GM19328 (cell line): ENCODE data around the gene RAD9A.
"Not testable (repeated sequence)": the region's sequence is repeated elsewhere in the genome, so short reads cannot be mapped to it uniquely, and the experiment has no call there.

Experiments
- ATAC-seq: cut with Tn5 transposase; IDR thresholded peaks from one replicate; pipeline ENCODE4 v1.9.1; 2021; ENCODE audit warnings: mild to moderate bottlenecking, moderate library complexity; ENCODE audit not compliant: unreplicated experiment

Gene RAD9A

DNA sequence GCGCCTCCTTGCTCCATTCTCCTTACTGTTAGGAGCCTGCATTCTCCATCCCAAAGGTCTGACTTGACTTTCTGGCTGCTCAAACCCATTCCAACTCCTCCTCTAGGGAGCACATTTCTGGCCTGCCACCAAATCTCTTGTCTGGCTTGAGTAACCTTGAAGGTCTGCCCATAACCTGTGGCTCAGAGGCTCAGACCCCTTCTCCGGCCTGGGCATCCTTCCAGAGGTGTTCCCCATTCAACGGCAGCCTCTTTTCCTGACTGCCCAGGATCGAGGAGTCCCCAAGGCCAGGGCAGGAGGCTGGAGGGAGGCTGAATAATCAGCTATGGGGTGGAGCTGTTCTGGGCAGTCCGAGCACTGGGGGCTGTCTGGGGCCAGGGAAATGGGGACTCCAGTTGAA is 2.2 kb downstream of the RAD9A start:
- no peak for ATAC-seq

DNA sequence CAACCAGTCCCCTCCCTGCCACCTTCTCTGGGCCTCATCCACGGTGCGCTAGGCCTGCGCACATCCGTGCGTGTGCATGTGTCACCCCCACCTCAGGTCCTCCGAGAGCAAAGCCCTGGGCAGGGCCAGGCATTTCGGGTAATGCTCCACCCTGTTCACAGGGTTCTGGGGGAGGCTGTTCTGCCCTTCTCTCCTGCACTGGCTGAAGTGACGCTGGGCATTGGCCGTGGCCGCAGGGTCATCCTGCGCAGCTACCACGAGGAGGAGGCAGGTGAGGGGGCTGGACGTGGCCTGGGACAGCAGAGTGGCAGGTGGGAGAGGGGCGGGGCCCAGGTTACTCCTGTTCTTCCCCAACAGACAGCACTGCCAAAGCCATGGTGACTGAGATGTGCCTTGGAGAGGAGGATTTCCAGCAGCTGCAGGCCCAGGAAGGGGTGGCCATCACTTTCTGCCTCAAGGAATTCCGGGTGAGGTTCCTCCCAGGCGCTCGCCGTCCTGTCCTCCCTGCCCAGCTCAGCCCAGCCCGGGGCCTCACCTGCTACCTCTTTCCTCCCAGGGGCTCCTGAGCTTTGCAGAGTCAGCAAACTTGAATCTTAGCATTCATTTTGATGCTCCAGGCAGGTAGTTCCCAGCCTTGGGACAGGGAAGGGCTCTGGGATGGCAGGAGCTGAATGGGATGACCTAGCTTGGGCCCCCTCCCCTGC is 3.9 kb downstream of the RAD9A start:
- no peak for ATAC-seq

DNA sequence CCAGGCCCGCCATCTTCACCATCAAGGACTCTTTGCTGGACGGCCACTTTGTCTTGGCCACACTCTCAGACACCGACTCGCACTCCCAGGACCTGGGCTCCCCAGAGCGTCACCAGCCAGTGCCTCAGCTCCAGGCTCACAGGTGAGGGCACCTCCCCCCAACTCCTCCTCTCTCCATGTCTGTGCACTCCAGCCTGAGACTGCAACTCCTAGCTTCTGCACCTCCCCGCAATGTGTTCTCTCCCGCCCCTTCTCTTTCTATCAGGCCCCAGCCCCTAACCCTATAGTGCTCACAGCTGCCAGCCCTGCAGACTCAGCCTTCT is 4.4 kb downstream of the RAD9A start:
- ATAC-seq, result no peak

DNA sequence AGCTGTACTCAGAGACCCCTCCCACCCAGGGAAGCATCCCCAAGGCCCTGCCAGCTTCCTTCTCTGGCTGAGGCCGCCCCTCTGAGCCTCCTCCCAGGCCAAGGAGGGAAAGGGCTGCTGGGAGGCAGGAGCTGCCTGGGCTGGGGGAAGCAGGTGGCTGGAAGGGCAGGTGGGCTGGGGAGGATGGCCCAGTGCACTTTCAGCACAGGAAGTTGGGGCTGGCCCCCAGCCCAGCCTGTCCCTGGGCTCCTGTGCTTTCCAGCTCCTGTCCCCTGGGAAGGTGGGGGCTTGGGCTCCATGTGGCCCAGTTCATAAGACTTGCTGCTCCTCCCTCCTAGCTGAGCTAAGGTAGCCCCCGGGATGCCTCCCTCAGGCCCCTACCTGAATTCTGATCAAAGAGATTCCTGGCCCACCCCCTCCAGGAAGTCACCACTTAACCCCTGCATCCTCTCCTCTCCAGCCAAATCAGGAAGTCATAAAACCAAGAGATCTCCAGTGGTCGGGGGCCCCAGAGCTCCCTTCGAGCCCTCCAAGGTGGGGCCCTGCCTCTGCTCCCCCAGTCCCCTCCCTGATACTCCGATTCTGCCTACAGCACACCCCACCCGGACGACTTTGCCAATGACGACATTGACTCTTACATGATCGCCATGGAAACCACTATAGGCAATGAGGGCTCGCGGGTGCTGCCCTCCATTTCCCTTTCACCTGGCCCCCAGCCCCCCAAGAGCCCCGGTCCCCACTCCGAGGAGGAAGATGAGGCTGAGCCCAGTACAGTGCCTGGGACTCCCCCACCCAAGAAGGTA is 5.0 kb downstream of the RAD9A start:
- ATAC-seq, result no peak

DNA sequence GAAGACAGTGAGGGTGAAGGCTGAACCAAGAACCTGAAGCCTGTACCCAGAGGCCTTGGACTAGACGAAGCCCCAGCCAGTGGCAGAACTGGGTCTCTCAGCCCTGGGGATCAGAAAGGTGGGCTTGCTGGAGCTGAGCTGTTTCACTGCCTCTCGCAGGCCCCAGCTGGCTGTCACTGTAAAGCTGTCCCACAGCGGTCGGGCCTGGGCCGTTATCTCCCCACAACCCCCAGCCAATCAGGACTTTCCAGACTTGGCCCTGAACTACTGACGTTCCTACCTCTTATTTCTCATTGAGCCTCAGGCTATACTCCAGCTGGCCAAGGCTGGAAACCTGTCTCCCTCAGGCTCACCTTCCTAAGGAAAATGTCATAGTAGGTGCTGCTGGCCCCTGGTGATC is 5.8 kb downstream of the RAD9A start:
- no peak for ATAC-seq

DNA sequence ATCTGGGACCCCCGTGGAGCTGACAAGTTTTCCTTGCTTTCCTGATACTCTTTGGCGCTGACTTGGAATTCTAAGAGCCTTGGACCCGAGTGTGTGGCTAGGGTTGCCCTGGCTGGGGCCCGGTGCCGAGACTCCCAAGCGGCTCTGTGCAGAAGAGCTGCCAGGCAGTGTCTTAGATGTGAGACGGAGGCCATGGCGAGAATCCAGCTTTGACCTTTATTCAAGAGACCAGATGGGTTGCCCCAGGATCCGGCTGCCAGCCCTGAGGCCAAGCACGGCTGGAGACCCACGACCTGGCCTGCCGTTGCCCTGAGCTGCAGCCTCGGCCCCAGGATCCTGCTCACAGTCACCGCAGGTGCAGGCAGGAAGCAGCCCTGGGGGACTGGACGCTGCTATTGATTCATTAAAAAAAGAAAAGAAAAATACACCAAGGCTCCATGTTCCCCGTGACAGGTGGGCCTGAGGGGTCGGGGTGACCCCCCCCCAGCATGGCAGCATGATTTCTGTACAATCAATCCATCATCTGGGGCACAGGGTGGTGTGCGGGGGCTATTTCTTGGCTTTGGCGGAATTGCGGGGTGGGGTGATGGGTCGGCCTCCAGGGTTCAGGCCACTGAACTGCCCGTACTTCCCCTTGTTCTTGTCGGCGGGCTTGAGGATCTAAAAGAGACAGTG is 6.3 kb downstream of the RAD9A start:
- no peak for ATAC-seq

DNA sequence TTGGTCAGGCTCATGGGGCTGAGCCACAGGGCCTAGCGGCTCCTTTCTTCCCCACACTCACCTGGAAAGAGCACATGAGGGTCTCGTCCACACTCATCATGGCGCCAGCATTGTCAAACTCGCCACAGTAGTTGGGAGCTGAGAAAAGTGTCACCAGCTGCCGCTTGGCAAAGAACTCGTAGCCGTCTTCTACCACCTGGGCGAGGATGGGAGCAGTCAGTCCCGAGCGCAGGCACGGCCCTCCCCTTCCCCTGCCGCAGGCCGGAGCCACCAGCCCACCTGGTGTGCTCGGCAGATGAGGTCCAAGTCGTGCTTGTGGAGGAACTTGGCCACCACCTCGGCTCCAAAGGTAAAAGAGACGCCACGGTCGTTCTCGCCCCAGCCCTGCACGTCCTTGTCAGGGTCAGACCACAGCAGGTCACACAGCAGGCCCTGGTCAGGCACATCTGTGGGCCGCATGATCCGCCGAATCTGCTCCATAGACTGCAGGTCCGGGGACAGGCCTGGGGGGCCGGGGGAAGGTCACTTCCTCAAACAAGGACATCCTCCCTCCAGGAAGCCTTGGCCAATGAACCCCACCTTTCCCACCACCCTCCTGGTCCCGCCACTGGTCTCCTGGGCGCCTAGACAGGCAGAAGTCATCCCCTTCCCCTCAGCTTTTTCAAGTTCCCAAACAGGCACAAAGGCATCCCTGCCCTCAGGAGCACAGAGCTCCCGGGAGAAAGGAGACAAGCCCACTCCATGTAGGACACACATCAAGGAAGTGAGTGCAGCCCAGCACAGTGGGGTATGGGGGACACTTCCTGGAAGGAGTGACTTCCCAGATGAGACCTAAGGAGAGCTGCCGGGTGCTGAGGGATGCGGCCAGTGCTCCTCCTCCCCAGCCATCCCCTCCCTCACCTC is 7.1 kb downstream of the RAD9A start:
- no peak for ATAC-seq

DNA sequence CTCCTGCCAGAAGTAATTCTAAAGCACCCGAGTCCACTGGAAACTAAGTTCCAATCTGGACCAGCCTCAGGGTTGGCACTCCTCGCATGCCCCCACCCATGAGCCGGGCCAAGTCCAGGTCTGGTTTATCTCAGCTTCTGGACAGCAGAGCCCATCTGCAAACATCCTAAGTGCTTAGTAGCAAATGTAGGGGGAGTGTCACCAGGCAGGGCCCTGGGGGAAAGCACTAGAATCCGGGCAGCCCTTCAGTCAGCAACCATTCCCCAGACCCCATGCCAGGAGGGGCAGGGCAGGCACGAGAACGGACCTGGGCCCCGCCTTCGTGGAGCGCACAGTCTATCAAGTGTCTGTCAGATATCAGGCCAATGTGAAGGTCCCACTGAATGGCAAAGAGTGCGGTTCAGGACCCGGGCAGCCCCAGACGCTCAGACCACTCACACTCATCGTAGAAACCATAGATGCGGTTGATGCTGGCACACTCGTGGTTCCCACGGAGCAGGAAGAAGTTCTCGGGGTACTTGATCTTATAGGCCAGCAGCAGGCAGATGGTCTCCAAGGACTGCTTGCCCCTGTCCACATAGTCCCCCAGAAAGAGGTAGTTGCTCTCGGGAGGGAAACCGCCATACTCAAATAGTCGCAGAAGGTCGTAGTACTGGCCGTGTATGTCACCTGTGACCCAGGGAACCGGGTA is 8.6 kb downstream of the RAD9A start:
- ATAC-seq, result no peak

DNA sequence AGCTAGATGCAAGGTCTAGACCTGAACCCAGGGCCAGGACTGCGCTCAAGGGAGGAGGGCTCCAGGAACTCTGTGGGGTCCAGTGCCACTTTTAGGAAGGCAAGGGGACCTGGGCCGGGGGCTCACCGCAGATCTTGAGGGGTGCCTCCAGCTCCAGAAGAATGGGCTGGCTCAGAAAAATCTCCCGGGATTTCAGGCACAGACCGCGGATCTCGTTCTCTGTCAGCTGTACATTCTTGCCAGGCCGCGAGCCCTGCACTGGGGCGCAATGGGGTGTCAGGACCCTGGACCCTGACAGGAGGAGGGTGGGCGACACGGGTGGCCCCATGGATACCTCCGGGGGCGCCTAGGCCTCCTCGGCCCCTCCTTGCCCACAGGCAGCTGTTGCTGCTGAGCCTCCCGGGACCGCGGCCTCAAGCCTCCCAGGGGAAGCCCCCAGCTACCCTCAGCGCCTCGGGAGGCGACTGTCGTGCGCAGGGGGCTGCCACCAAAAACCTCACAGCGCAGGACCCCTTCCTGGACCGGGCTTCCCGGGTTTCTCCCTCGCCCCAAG is 9.2 kb downstream of the RAD9A start:
- ATAC-seq, result peak; percentile 7

DNA sequence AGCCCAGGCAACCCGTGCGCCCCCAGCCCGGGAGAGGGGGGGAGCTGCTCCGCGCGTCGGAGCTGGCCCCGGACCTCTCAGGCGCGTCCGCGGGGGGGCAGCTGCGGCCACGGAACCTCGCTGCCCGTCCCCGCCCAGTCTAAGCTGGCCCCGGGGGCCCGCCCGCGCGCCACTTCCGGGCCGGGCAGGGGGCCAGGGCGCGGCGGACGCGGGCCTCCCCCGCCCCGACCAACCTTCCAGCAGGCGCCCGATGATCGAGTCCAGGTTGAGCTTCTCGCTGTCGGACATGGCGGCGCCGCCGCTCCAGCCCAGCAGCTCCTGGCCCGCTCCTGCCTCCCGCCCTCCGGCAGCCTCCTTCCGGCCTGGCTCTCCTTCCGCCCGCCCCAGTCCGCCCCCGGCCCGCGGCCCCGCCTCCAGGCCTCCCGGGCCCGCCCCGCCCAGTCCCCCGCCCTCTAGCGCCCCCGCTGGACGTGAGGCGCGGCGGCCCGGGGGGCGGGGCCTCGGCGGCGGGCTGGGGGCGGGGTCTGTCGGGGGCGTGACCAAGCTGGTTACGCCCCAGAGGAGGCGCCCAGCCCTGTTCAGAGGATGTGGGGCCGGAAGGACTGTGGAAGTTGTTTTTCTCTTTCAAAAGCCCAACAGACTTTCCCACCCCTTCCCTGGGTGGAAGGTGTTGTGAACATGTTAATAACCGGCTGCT is 9.9 kb downstream of the RAD9A start, which contains the start of gene PPP1CA:
TSS of gene PPP1CA (minus strand) at position 364 of the 697 bp plus-strand sequence. CDS start at position 288, 76 bp downstream.
- ATAC-seq, result peak; percentile 51

DNA sequence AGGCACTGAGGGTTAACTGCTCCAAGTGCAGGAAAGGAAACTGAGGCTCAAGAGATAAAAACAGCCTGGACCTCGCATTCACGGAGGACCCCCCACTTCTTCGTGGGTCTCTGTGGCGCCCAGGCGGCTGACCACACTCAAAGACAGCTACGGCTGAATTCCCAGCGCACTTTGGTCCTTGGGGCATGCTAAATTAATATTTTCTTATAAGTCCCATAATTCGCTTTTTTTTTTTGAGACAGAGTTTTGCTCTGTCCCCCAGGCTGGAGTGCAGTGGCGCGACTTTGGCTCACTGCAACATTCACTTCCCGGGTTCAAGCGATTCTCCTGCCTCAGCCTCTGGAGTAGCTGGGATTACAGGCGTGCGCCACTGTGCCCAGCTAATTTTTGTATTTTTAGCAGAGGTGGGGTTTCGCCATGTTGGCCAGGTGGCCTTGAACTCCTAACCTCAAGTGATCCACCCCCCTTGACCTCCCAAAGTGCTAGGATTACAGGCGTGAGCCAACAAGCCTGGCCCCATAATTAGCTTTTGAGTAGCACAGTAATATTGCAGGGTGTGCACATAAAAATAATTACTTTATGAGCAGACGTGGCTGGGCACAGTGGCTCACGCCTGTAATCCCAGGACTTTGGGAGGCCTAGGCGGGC is 10.5 kb downstream of the RAD9A start:
- ATAC-seq, result not testable (repeated sequence)

DNA sequence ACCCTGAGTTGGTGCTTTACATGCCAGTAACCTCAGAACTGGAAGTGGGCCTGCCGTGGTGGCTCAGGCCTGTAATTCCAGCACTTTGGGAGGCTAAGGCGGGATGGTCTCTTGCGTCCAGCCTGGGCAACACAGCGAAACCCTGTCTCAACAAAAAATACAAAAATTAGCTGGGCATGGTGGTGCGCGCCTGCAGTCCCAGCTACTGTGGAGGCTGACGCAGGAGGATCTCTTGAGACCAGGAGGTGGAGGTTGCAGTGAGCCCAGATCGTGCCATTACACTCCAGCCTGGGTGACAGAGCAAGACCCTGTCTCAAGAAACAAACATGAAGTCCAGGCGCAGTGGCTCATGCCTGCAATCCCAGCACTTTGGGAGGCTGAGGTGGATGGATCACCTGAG is 11.3 kb downstream of the RAD9A start:
- not testable (repeated sequence) for ATAC-seq

DNA sequence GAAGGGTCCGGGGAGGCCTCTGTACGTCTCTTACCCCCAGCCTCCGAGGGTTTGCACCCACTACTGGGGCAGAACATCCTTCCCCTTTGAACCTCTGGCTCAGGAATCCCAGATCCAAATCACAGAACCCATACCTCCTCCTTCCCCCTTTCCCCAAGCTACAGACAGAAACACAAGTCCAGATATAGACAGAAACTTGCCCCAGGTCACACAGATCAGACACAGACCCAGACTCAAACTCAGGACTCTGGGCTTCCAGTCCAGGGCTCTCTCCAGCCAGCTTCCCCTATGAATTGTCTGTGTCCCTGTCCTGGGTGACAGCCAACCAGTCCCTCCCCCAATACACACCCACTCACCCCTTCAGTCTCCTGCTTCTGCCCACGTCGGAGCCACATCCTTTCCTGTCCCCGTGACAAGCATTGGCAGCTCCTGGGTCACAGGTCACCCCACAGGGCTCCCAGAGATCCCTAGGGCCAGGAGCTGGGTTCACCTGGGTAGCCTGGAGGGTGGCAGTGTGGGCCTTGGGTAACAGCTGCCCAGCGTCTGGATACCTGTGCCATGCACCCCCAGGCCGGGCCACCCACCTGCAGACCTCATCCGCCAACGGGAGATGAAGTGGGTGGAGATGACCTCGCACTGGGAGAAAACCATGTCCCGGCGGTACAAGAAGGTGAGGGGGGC is 12.9 kb downstream of the RAD9A start:
- no peak for ATAC-seq

DNA sequence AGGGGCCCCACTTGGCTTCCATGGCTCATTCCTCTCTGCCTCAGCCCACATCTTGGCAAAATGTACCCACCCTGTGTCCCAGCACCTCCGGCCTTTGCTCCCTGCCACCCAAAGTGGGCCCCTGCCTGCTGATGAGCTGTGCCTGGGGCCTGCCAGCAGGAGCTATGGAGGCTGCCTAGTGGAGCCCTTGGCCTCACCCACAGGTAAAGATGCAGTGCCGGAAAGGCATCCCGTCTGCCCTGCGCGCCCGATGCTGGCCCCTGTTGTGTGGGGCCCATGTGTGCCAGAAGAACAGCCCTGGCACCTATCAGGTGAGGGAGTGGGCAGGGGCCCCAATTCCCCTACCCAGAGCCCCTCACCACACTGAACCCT is 13.4 kb downstream of the RAD9A start:
- no peak for ATAC-seq

DNA sequence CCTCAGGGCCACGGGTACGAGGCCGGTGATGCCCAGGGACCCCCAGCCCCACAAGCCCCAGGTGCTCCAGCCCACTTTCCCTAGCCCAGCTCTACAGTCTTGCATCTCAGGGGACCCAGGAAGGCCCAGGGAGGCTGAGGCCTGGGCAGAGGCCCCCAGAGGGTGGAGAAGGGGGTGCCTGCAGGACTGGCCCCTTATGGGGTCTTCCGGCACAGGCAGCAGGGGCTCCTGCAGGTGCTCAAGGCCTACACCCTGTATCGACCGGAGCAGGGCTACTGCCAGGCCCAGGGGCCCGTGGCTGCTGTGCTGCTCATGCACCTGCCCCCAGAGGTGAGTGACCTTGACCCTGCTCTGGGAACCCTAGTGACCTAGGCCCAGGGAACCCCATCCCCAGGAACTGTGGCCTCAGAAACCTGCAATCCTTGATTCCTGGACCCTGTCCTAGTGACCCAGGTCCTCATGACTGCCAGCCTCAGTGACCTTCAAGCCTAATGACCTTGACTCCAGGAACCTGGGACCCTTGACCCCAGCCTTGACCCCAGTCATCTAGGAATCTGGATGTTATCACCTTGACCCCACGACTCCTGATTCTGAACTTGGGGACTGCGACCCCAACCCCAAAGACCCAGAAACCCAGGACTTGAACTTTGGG is 14.0 kb downstream of the RAD9A start:
- no peak for ATAC-seq

DNA sequence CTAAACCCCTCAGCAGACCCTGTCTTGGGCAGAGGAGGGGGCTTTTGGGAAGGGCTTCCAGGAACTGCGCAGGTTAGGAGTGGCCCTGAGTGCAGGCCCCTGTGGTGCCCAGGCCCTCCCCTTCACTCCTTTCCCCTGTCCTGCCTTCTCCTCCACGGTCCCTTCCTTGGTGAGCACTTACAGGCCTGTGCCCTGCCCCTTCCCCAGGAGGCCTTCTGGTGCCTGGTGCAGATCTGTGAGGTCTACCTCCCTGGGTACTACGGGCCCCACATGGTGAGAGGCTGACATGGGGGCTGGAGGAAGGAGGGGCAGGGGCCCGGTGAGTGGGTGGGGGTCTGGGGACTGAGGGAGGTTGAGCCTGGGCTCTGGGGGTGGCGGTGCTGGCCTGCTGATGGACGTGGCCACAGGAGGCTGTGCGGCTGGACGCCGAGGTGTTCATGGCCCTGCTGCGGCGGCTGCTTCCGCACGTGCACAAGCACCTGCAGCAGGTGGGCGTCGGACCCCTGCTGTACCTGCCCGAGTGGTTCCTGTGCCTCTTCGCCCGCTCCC is 14.7 kb downstream of the RAD9A start:
- no peak for ATAC-seq

DNA sequence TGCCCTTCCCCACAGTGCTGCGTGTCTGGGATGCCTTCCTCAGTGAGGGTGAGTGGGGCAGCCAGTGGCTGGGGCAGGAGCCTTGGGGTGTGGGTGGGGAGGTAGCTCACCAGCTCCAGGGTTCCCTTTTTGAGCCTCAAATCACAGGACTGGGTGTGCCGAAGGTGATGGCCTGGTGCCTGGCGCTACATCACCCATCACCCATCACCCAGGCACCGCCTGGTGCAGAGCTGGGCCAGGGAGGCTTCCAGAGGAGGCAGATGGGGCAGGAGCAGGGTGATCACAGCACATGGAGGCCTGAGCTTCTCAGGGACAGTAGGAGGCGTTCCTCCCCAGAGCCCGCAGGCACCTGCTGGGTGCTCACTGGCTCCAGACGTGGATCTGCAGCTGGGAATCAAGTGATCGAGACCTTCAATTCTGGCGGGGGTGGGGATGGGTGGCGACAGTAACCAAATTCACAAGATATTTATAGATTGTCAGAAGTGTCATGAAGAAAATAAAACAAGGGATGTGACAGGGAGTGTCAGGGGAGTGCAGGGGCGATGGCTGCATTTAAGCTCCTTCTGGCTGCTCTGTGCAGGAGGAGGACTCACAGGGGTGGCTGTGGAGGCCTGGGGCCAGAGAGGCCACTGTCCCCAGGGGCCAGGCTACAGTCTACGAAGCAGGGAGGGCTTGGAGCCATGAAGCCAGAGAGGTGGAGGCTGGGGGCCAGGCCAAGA is 15.3 kb downstream of the RAD9A start:
- ATAC-seq, result no peak
